LHCN-M2 (cell line): ENCODE measurements around the gene CENATAC. TPM values are rescaled to one million over a fixed set of nuclear protein-coding genes. Genes with fewer than 3 reads are reported as not detected.
"Not testable (repeated sequence)": the region's sequence is repeated elsewhere in the genome, so short reads cannot be mapped to it uniquely, and the experiment has no call there.

Source experiments
- DNase-seq: peaks from one replicate; pipeline ENCODE4 v3.0.0-alpha.2; 2012; ENCODE audit warnings: low read depth
- polyA plus RNA-seq: library from polyadenylated mRNA; unstranded; fragments of >200 nt; gene quantifications from one replicate; pipeline ENCODE4 v1.2.1, GENCODE V29; 2012; ENCODE audit warnings: missing spikeins
- total RNA-seq: library from RNA; depleted of rRNA; stranded (reverse); fragments of >200 nt; gene quantifications from 2 replicates; pipeline ENCODE4 v1.2.3, GENCODE V29; 2014; rRNA removed

CENATAC gene, protein sequence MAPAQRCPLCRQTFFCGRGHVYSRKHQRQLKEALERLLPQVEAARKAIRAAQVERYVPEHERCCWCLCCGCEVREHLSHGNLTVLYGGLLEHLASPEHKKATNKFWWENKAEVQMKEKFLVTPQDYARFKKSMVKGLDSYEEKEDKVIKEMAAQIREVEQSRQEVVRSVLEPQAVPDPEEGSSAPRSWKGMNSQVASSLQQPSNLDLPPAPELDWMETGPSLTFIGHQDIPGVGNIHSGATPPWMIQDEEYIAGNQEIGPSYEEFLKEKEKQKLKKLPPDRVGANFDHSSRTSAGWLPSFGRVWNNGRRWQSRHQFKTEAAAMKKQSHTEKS
- total RNA-seq: 15.3 and 20.1 TPM in 2 replicates
- 11.1 TPM for polyA plus RNA-seq

DNA sequence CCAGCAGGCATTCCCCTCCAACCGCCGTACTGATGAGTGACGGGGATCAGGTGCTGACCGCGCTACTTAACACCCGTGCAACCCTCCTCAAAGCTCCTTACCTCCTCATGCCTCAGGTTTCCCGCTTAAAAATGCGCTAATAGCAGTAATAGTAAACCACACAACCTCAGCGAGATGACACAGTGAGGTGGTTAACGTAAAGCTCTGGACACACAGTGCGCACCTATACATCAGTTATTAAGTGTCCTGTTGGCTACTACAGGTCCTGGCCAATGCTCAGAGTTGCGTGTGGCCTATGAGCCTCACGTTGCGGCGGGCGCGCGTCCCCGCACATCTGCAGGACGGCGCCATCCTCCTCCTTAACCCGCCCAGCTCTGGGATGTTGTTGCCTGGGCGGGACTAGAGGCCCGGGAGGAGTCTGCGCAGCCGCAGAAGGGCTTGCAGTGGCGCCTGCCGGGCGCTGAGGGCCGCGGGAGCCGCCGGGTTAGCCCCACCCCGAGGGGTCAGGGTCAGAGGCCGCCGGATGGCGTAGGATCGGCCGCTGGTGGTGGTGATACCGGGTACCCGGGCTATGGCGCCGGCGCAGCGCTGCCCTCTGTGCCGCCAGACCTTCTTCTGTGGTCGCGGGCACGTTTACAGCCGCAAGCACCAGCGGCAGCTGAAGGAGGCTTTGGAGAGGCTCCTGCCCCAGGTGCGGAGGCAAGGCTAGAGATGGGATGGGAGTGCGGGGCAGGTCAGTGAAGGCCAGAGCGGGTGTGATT is at the start of gene CENATAC:
Gene CENATAC (plus strand): TSS at position 512 of the 761 bp plus-strand sequence. CDS start 60 bp downstream, at position 572.
- DNase-seq: peak; percentile 89

DNA sequence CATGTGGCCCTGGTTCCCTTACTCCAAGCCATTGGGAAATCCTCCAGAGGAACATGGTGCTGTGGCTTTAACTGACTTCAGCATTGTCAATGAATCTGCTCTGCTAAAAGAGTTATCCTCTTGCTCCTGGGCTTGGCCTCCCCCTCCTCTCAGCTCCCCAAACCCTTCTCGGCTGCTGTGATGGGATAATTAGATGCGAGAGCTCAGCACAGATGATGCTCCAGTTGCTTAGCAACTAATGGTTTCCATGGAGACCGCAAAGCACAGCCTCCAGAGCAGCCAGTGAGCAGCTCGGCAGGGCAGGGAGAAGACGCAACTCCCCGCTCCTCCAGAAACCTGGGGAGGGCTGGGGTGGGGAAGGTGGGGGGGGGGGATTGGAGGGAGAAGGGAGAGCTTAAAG is 44.7 kb upstream of the CENATAC start:
- DNase-seq: peak; percentile 35

DNA sequence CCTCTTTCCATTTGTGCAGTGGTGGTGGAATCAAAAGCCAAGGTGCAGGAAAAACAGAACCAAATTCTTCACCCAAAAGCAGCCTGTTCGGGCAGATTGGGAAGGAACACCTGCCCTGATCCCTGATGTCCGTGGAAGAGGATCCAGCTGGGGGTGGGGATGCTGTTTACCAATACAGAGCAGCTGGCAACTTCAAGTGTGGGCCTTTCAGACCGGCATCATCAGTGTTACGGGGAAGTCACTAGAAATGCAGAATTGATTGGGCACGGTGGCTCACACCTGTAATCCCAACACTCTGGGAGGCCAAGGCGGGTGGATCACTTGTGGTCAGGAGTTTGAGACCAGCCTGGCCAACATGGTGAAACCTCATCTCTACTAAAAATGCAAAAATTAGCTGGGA is 44.0 kb upstream of the CENATAC start:
- not testable (repeated sequence) for DNase-seq

DNA sequence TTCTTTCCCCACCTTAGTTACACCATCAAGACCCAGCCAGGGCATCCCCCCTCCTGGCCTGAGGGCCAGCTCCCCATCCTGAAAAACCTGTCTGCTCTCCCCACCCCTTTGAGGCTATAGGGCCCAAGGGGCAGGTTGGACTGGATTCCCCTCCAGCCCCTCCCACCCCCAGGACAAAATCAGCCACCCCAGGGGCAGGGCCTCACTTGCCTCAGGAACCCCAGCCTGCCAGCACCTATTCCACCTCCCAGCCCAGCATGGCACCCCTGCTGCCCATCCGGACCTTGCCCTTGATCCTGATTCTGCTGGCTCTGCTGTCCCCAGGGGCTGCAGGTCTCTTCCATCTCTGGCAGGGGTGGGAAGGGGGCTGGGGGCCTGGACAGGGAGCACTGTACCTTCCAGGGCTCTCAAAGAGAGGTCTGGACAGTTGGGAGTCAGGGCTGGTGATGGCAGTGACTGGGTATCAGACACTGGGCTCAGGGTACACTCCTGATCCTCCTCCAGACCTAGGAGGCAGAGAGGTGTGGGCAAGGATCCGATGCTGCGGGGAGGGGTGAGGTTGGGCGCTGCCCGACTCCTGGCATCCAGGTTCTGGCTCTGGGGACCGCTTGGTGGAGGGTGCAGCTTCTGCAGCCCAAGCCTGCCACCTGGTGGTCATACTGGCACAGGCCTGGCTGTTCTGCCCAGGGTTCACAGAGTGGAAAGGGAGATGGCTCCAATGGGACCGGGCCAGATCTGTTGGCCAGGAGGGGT is 41.7 kb upstream of the CENATAC start, which contains the start of gene UPK2:
Gene UPK2 (plus strand): TSS at position 205 of the 753 bp plus-strand sequence. CDS start 53 bp downstream, at position 258.
- DNase-seq: peak; percentile 56

DNA sequence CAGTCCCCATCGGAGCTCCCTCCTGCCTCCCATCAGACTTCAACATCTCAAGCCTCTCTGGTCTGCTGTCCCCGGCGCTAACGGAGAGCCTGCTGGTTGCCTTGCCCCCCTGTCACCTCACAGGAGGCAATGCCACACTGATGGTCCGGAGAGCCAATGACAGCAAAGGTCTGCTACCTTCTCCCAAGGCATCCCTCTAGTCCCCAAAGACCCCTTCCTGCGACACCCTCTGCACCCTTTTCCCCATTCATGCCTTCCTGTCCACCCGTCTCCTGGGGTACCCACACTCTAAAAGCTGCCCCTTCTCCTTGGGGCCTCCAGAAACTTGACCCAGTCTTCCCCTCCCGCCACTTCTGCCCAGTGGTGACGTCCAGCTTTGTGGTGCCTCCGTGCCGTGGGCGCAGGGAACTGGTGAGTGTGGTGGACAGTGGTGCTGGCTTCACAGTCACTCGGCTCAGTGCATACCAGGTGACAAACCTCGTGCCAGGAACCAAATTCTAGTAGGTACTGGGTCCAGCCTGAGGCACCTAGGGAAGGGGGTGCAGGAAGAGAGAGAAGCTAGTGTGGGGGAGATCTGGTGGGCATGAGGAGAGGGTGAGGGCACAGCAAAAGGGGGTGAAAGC is 41.0 kb upstream of the CENATAC start:
- no peak for DNase-seq

DNA sequence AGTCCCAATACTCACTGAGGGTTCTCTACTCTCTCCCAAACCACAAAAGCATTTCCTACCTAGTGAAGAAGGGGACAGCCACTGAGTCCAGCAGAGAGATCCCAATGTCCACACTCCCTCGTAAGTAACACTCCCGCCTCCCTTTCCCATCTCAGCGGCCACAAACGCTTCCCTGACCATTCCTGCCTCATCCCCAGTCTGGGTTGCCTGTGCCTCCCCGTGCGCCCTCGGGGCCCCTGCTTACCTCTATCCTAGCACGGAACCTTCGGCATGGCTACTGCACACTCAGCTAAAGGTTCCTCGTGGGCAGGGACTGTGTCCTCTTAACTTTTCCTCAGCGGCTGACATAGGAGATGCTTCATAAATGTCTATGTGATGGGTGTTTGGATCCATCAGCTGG is 40.4 kb upstream of the CENATAC start:
- DNase-seq: no peak

DNA sequence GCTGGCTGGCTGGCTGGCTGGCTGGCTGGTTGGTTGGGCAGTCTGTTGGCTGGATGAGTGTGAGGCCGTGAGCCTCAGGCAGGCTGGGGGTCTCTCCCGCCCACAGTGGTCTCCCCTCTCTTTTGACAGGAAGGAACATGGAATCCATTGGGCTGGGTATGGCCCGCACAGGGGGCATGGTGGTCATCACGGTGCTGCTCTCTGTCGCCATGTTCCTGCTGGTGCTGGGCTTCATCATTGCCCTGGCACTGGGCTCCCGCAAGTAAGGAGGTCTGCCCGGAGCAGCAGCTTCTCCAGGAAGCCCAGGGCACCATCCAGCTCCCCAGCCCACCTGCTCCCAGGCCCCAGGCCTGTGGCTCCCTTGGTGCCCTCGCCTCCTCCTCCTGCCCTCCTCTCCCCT is 40.0 kb upstream of the CENATAC start:
- DNase-seq: no peak

DNA sequence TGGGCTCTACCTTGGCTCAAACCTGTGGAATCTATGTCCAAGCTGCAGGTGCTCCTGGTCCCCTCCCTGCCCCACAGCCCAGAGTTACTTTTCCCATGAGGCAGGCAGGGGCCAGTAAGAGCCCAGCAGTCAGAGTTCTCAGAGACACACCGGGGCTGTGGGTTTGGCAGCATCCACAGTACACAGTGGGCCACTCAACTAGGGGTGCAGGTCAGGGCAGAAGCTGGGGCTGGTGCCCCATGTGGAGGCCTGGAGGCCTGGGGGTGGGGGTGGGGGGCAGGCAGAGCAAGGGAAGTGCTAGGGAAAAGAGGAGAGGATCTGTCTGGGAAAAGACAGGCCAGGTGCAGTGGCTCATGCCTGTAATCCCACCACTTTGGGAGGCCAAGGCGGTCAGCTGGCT is 39.4 kb upstream of the CENATAC start:
- DNase-seq: no peak

DNA sequence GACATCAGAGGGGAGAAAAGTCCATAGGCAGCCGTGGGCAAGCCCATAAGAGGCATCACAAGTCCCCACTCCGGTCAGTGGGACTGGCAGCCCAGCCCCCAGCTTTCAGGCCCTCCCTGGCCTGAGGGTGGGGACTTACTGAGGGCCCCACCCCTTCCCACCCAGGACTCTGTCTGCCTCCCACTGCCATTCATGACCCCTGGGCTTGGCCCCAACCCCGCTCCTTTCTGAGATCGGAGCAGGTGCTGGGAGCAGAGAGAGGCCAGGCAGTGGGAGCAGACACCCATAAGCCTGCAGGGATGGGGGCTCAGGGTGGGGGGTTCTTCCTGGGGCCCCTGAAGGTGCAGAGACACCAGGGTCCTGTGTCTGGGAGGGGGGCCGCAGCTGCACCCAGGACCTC is 36.7 kb upstream of the CENATAC start:
- no peak for DNase-seq

DNA sequence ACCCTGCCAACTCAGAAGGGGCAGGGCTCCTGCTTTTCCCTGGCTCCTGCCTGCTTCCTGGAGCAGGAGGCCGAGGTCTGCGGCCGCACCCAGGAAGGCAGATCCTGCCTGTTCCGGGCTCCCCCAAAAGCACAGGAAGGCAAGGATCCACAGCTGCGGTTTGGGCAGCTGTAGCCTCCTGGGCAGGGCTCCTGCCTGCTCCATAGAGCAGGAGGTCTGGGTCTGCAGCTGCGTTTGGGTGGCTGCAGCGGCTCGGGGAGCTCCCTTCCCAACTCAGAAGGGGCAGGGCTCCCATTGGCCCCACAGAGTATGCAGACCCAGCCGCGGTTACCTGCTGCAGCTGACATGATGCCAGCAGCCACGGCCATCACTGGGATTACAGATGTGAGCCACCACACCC is 36.3 kb upstream of the CENATAC start:
- DNase-seq: peak; percentile 24

DNA sequence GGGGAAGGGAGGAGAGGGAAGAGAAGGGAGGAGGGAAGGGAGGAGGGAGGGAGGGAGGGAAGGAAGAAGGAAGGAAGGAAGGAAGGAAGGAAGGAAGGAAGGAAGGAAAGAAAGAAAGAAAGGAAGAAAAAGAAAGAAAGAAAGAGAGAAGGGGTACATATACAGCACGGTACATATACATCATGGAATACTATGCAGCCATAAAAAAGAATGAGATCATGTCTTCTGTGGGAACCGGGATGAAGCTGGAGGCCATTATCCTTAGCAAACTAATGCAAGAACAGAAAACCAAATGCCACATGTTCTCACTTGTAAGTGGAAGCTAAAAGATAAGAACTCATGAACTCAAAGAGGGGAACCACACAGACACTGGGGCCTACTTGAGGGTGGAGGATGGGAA is 28.4 kb upstream of the CENATAC start:
- not testable (repeated sequence) for DNase-seq

DNA sequence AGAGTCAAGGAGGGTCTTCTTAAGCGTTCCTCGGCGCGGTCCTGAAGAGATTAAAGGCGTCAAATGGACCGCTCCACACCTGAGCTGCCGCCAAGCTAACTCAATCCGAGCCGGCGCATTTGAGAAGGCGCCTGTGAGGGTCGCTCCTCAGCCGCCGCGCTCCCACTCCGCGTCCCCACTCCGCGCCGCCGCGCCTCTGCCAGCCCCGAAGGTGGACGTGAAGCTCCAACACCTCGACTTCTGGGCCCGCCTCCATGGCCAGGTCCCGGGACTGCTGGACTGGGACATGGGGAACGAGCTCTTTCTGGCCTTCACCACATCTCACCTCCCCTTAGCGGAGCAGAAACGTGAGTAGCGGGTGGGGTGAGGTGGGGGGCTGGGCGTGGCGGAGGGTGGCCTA is 26.3 kb upstream of the CENATAC start, which contains the start of gene FOXR1:
Gene FOXR1 (plus strand): TSS at position 116 of the 400 bp plus-strand sequence. CDS start 171 bp downstream, at position 287.
- no peak for DNase-seq

DNA sequence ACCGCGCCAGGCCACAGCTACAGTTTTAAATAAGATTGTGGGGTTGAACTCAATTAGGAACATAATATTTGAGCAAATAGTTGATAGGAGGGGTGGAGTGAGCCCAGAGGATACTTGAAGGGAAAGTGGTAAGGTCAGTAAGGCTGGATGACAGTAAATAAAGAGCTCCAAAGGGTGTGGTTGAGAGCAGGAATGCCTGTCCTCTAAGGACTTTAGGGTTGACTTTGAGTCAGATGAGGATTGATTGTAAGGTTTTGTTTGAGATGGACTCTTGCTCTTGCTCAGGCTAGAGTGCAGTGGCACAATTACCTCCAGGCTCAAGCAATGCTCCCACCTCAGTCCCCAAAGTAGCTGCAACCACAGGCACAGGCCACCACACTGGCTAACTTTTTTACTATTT is 24.0 kb upstream of the CENATAC start:
- no peak for DNase-seq

DNA sequence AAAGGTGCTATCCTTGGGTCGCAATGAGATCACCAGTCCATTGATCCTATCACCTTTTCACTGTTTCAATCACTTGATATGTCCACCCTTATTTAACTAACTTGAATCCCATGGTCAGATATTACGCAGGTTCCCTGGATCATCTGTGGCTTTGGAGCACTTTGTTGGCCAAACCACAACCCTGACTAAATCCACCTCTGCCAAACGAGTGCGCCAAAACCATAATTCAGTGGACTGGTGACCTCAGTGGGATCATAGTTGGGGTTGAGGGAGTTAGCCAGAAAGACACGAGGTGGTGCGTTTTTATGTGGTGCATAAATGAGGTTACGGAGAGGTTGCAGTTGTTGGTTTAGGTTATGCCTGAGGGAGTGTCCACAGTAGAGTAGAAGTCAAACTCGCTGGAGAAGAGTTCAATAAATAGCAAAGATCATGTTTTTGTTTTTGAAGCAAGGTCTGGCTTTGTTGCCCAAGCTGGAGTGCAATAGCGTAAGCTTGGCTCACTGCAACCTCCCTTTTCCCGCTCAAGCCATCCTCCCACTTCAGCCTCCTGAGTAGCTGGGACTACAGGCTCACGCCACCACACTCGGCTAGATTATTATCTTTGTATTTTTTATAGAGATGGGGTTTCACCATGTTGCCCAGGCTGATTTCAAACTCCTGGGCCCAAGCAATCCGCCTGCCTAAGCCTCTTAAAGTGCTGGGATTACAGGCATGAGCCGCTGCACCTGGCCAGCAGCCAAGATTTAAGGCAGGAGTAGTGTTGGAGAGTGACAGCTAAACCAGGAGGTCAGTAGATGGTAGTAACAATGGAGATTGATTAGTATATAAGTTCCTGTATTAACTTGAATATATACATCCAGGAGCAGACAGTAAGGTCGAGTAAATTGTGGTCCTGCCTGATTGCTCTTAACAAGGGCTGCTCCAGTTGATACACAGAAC is 21.9 kb upstream of the CENATAC start:
- DNase-seq: peak; percentile 22

DNA sequence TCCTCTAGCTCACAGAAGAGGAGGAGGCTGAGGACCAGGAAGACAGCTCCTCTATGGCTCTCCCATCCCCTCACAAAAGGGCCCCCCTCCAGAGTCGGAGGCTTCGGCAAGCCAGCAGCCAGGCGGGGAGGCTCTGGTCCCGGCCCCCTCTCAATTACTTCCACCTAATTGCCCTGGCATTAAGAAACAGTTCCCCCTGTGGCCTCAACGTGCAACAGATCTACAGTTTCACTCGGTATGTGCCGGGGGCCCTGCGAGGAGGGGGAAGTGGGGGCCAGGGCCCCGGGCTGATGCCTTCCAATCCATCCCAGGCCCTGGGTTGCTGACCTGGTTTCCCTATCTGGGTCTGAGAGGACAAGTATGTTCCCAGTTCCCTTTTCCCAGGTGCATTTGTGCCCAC is 18.5 kb upstream of the CENATAC start:
- no peak for DNase-seq

DNA sequence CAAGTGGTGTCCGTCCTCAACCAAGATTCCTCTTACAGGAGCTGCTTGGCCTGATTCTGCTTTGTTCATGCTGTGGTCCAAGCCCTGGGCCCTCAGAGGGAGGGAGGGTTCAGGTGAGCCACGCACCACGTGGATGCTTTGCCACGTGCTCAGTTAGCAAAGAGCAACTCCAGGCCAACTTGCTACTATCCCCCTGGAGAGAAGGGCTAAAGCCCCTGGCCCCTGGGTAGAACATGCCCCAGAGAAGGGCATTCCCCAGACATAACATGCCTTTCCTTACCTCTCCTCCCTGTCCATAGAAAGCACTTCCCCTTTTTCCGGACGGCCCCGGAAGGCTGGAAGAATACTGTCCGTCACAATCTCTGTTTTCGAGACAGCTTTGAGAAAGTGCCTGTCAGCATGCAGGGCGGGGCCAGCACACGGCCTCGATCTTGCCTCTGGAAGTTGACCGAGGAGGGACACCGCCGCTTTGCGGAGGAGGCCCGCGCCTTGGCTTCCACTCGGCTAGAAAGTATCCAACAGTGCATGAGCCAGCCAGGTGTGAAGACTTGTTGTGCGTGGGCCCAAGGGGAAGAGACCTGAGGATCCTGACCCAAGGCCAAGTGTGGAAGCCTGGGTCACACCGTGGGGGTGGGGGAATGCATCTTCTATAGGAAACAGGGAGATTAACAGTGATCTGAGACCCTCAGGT is 17.6 kb upstream of the CENATAC start:
- DNase-seq: no peak

DNA sequence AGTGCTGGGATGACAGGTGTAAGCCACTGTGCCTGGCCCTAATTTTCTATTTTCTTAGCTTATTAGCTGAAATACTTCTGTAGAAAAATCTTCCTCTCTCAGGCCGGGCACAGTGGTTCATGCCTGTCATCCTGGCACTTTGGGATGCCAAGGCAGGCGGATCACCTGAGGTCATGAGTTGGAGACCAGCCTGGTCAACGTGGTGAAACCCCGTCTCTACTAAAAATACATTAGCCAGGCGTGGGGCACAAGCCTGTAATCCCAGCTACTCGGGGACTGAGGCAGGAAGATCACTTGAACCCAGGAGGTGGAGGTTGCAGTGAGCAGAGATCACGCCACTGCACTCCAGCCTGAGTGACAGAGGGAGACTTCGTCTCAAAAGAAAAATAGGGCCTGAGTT is 13.6 kb upstream of the CENATAC start:
- not testable (repeated sequence) for DNase-seq

DNA sequence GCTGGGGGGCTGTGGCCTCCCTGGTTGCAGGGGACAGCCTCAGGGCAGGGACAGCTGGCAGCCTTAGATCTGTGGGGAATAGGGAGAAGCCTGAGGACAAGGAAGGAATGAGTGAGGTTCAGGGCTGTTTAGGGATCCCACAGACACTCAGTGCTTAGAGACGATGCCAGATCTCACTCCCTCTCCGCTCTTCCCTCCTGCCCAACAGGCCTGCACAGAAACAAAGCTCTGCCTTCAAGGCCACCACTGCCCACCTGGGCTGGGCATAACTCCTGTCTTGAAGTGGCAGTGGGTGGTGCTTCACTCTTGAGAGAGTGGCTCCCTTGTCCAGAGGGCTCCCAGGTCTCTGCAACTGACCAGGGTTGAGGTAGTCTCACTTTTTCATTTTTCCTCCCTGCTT is 13.1 kb upstream of the CENATAC start:
- DNase-seq: no peak

DNA sequence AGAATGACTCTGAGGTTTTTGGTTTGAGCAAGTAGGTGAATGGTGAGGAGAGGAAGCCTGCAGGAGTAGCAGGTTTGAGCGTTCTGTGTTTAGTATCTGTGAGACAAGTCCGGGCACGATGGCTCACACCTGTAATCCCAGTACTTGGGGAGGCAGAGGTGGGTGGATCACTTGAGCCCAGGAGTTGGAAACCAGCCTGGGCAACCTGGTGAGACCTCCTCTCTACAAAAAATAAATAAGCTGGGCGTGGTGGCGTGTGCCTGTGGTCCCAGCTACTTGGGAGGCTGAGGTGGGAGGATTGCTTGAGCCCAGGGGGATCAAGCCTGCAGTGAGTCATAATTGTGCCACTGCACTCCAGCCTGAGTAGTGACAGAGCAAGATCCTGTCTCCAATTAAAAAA is 9.7 kb upstream of the CENATAC start:
- no peak for DNase-seq
